GM21717 (cell line): Measurements from ENCODE around the gene ETV2.
"Not testable (repeated sequence)": the region's sequence is repeated elsewhere in the genome, so short reads cannot be mapped to it uniquely, and the experiment has no call there.

Experiments used
- ATAC-seq: cut with Tn5 transposase; IDR thresholded peaks from one replicate; pipeline ENCODE4 v1.9.1; 2021; ENCODE audit warnings: mild to moderate bottlenecking, moderate library complexity; ENCODE audit not compliant: unreplicated experiment

ETV2 gene

GRCh38 chr19:35655600-35655999, 14.1 kb downstream of the ETV2 start:
- ATAC-seq, result no peak

- no peak for ATAC-seq
These were observed 15.2 kb downstream of the ETV2 start for GRCh38 chr19:35656700-35657099.

GRCh38 chr19:35657904-35658700, 16.6 kb downstream of the ETV2 start:
- no peak for ATAC-seq

- no peak for ATAC-seq
These were observed 20.4 kb downstream of the ETV2 start for GRCh38 chr19:35661995-35662340.

- no peak for ATAC-seq
These were observed 22.4 kb downstream of the ETV2 start for GRCh38 chr19:35663981-35664380.

DNA sequence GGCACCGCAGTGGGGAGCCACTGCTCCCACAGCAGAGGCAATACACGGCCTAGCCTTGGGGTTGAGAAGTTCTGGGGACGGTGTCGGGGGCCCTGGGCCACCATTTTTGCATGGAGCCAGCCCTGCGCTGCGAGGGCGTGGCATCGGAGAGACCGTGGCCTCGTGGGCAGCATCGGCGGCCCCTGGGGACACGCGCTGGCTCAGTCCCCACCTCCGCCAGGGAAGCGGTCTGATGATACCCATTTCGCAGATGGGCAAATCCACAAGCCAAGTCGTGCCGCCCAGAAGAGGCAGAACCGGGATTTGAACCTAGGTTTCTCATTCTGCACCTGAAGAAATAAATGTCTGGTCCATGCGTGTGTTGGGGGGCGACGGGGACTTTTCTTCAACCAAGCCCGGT, 23.6 kb downstream of the ETV2 start:
- ATAC-seq, result no peak

- no peak for ATAC-seq
These were observed 24.1 kb downstream of the ETV2 start for GRCh38 chr19:35665604-35666003.

DNA sequence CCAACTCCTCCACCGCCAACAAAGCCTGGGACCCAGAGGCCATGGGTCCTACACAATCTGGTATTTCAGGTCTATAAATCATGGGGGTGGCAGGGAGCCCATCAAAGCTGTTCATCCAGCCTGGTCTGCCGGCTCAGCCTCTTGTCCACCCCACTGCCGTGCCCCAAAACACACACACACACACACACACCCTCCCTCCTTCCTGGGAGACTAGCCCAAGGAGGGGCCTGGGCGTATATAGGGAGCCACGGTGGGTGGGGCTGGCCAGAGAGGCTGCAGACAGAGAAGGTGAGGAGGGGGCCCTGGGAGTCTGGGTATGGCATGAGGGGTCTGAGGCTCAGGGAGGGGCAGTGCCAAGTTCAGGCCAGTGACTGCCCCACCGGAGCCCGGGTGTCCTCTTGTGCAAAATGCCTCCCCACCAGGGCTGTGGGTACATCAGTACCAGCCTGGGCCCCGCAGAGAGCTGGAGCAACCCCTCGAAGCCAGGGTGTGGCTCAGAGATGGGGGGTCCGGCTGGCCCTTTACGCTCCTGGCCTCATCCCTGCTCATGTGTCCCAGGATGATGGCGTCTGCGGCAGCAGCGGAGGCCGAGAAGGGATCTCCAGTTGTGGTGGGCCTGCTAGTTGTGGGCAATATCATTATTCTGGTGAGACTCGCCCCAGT, 24.8 kb downstream of the ETV2 start, which contains the start of gene UPK1A:
Gene UPK1A, plus strand, starts transcription at position 267 of the 663 bp plus-strand sequence. Its CDS starts 296 bp downstream, at position 563.
- no peak for ATAC-seq

GRCh38 chr19:35669566-35669965, 28.0 kb downstream of the ETV2 start:
- no peak for ATAC-seq

DNA sequence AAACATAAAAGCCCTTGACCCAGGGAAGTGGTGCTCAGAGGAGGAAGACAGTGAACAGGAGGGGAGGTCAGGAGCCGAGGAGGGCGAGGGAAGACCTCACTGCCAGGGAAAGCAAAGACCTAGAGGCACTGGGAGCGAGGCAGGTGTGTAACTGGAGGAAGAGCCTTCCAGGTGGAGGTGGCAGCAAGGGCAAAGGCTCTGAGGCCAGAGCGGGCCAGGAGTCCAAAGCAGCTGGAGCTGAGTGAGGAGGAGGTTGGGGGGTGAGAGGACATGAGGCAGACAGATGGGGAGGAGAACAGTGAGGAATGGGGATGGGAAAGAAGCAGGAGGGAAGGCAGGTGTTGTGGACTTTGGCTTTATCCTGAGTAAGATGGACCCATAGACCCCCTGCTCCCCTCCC, 28.4 kb downstream of the ETV2 start:
- no peak for ATAC-seq

DNA sequence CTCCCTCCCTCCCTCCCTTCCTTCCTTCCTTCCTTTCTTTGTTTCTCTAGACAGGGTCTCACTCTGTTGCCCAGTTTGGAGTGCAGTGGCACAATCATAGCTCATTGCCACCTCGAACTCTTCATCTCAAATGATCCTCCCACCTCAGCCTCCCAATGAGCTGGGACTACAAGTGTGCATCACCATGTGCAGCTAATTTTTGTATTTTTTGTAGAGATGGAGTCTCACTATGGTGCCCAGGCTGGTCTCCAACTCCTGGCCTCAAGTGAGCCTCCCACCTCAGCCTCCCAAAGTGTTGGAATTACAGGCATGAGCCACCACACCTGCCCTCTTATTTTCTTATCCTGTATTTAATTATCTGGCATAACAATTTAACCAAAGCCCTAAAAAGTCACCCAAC, 29.1 kb downstream of the ETV2 start:
- no peak for ATAC-seq

GRCh38 chr19:35671818-35672217, 30.3 kb downstream of the ETV2 start:
- ATAC-seq, result no peak

DNA sequence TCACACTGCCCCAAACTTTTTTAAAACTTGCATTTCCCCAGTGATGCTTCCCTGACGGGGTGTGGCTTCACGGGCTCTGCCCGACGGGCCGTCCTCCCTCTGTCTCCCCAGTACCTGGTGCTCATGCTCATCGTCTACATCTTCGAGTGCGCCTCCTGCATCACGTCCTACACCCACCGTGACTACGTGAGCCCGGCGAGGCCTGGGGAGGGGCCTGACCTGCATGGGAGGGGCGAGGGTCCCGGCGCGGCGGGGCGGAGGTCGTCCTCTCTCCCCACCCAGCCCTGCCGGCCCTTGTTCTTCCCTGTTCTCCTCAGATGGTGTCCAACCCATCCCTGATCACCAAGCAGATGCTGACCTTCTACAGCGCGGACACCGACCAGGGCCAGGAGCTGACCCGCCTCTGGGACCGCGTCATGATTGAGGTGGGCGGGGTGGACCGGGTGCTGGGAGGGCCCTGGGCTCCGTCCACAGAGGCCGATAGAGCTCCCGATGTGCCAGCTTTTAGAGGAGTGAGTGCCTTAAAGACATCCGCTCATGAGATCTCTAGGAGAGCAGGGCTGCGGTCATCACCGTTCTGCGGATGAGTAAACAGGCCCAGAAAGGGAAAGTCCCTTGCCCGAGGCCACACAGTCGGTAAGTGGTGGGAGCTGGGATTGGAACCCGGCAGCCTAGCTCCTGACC, 31.7 kb downstream of the ETV2 start:
- no peak for ATAC-seq

- ATAC-seq, result no peak
These were observed 34.1 kb downstream of the ETV2 start for GRCh38 chr19:35675589-35676140.

DNA sequence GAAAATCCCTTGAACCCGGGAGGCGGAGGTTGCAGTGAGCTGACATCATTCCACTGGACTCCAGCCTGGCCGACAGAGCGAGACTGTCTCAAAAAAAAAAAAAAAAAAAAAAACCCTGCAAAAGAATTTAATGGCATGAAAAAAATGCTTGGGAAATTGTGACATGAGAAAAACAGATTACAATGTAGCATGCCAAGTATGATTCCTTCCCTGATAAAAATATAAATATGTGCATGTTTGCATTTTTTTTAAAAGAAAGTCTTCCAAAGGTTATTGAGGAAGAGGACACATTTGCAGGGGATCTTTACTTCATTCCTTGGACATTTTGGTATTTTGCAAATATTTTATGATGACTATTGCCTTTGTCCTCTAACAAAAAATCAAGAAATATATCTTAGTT, 48.3 kb downstream of the ETV2 start:
- no peak for ATAC-seq

GRCh38 chr19:35691106-35691505, 49.6 kb downstream of the ETV2 start:
- not testable (repeated sequence) for ATAC-seq

- no peak for ATAC-seq
These were observed 50.5 kb downstream of the ETV2 start for GRCh38 chr19:35692010-35692409.

DNA sequence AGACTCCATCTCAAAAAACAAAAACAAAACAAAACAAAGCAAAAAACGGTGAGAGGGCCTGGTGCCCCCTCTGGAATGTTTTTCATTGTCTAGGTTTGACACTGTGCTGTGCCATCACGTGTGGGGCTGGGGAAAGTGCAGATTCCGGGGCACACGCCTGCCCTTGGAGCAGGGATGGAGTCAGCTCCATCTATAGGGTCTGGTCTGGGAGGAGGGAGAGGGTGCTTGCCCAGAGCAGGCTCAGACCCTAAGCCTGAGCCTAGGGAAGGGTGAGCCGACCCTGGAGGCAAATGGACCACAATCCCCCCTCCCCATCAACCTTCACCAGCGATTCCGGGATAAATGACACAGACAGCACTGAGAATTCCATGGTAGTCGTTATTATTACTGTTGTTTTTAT, 51.9 kb downstream of the ETV2 start:
- no peak for ATAC-seq

- peak; percentile 61 for ATAC-seq
These were observed 52.5 kb downstream of the ETV2 start for GRCh38 chr19:35693835-35694599.
